ENCODE measurements around the gene TAF1L.

The TAF1L gene

GRCh38 chr9:32635362-32635761 lies at the start of gene TAF1L:
Gene TAF1L (minus strand): TSS chr9:32635669. CDS start chr9:32635579, 90 bp downstream.
- no peak for TF ChIP-seq EZH2phosphoT487 (IDR thresholded peaks at IDR 0.05; ENCODE audit: borderline replicate concordance, low read length)
- TF ChIP-seq, protein P1, sequence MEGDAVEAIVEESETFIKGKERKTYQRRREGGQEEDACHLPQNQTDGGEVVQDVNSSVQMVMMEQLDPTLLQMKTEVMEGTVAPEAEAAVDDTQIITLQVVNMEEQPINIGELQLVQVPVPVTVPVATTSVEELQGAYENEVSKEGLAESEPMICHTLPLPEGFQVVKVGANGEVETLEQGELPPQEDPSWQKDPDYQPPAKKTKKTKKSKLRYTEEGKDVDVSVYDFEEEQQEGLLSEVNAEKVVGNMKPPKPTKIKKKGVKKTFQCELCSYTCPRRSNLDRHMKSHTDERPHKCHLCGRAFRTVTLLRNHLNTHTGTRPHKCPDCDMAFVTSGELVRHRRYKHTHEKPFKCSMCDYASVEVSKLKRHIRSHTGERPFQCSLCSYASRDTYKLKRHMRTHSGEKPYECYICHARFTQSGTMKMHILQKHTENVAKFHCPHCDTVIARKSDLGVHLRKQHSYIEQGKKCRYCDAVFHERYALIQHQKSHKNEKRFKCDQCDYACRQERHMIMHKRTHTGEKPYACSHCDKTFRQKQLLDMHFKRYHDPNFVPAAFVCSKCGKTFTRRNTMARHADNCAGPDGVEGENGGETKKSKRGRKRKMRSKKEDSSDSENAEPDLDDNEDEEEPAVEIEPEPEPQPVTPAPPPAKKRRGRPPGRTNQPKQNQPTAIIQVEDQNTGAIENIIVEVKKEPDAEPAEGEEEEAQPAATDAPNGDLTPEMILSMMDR (IDR thresholded peaks at IDR 0.05; ENCODE audit: low read depth, low read length, poor library complexity, severe bottlenecking) = no peak
- no peaks in the 10 kb centered on the region for H4K20me1 ChIP-seq (ENCODE audit: control insufficient read depth, insufficient read depth, low read depth, low read length)

GRCh38 chr9:32681751-32682150 lies 46.3 kb upstream of the TAF1L start:
- Histone ChIP-seq H3K9me2 (replicated peaks; ENCODE audit: control insufficient read depth, low read length) (no peaks in the 10 kb centered on the region), H3K4me3 (ENCODE audit: low read length) (no peak overlapping the region), H3K79me2 (ENCODE audit: control insufficient read depth, low read length) (no peaks in the 10 kb centered on the region), H4K20me1 (ENCODE audit: control insufficient read depth, insufficient read depth, low read depth, low read length) (no peaks in the 10 kb centered on the region), H3F3A (ENCODE audit: control insufficient read depth, insufficient read depth) (no peaks in the 10 kb centered on the region), H3K9me3 (ENCODE audit: control insufficient read depth, insufficient read depth, low read length) (no peaks in the 10 kb centered on the region), H3K4me1 (ENCODE audit: control insufficient read depth, low read length) (no peaks in the 10 kb centered on the region), H3K27me3 (ENCODE audit: control insufficient read depth, low read length) (no peaks in the 10 kb centered on the region), H3K36me3 (ENCODE audit: control insufficient read depth, low read length) (no peaks in the 10 kb centered on the region), H3K4me2 (ENCODE audit: low read length) (no peak overlapping the region), H3K27ac (ENCODE audit: low read depth, low read length) (no peak overlapping the region)
- TF ChIP-seq EZH2phosphoT487 (IDR thresholded peaks at IDR 0.05; ENCODE audit: borderline replicate concordance, low read length) = no peak
- TF ChIP-seq, protein P1 (IDR thresholded peaks at IDR 0.05; ENCODE audit: low read depth, low read length, poor library complexity, severe bottlenecking) = no peak

More at GRCh38 chr9:32635362-32635761, at the start of gene TAF1L:
- Histone ChIP-seq H3K36me3 (ENCODE audit: control insufficient read depth, low read length) (no peaks in the 10 kb centered on the region), H3K4me3 (ENCODE audit: low read length) (no peak within 1 kb of the TSS), H3K27ac (ENCODE audit: low read depth, low read length) (no peak within 1 kb of the TSS), H3K9me2 (replicated peaks; ENCODE audit: control insufficient read depth, low read length) (no peaks in the 10 kb centered on the region), H3K9me3 (ENCODE audit: control insufficient read depth, insufficient read depth, low read length) (no peaks in the 10 kb centered on the region), H3F3A (ENCODE audit: control insufficient read depth, insufficient read depth) (no peaks in the 10 kb centered on the region), H3K4me2 (ENCODE audit: low read length) (no peak within 1 kb of the TSS), H3K27me3 (ENCODE audit: control insufficient read depth, low read length) (no peaks in the 10 kb centered on the region), H3K79me2 (ENCODE audit: control insufficient read depth, low read length) (no peaks in the 10 kb centered on the region), H3K4me1 (ENCODE audit: control insufficient read depth, low read length) (no peaks in the 10 kb centered on the region)

- no peaks in the 10 kb centered on the region for H3K4me1 ChIP-seq (ENCODE audit: control insufficient read depth, low read length)
- no peaks in the 10 kb centered on the region for H3K9me3 ChIP-seq (ENCODE audit: control insufficient read depth, insufficient read depth, low read length)
- no peak overlapping the region for H3K27ac ChIP-seq (ENCODE audit: low read depth, low read length)
- H3K9me2 ChIP-seq (replicated peaks; ENCODE audit: control insufficient read depth, low read length) = no peaks in the 10 kb centered on the region
- H3K27me3 ChIP-seq (ENCODE audit: control insufficient read depth, low read length) = no peaks in the 10 kb centered on the region
- no peak overlapping the region for H3K4me3 ChIP-seq (ENCODE audit: low read length)
- H3F3A ChIP-seq (ENCODE audit: control insufficient read depth, insufficient read depth) = no peaks in the 10 kb centered on the region
- H3K36me3 ChIP-seq (ENCODE audit: control insufficient read depth, low read length) = no peaks in the 10 kb centered on the region
- H3K4me2 ChIP-seq (ENCODE audit: low read length) = no peak overlapping the region
- H3K79me2 ChIP-seq (ENCODE audit: control insufficient read depth, low read length) = no peaks in the 10 kb centered on the region
- TF ChIP-seq EZH2phosphoT487 (IDR thresholded peaks at IDR 0.05; ENCODE audit: borderline replicate concordance, low read length) = no peak
- TF ChIP-seq, protein P1 (IDR thresholded peaks at IDR 0.05; ENCODE audit: low read depth, low read length, poor library complexity, severe bottlenecking) = no peak
- no peaks in the 10 kb centered on the region for H4K20me1 ChIP-seq (ENCODE audit: control insufficient read depth, insufficient read depth, low read depth, low read length)
Measured at GRCh38 chr9:32677931-32678330, 42.5 kb upstream of the TAF1L start.
